Measurements from ENCODE around the gene CCDC197. TPM values are rescaled to one million over a fixed set of nuclear protein-coding genes. Genes with fewer than 3 reads are reported as not detected.

CCDC197 gene
- total and polyA plus RNA-seq, 2 donors (not counting 1 experiment from before 2014, with no cell fraction given), result not detected

- Histone ChIP-seq H3K36me3 (replicated peaks in 1 of 2; ENCODE audit: control extremely low read depth in 1 of 2, control insufficient read depth in 1 of 2, extremely low read depth in 1 of 2, insufficient read depth in 2 of 2, low read length in 1 of 2) (no peaks in the 10 kb centered on the region), H3K9me3 (ENCODE audit: control extremely low read depth in 1 of 3, control insufficient read depth in 2 of 3, insufficient read depth in 1 of 3, low read length in 2 of 3) (no peaks in the 10 kb centered on the region), H2AFZ (ENCODE audit: insufficient read depth, low read depth, low read length, poor library complexity, severe bottlenecking) (no peak overlapping the region), H3K79me2 (ENCODE audit: control insufficient read depth, insufficient read depth, low read length) (no peaks in the 10 kb centered on the region), H3K9ac (ENCODE audit: low read length) (no peak overlapping the region), H3K4me2 (replicated peaks; ENCODE audit: low read depth, low read length, poor library complexity, severe bottlenecking) (no peak overlapping the region), H3K4me1 (ENCODE audit: control insufficient read depth in 2 of 2, insufficient read depth in 2 of 2, low read length in 2 of 2) (no peaks in the 10 kb centered on the region), H3K4me3 (ENCODE audit: control extremely low read depth in 1 of 5, extremely low read depth in 1 of 5, insufficient read depth in 1 of 5, low read depth in 2 of 5, low read length in 4 of 5) (no peak overlapping the region), H4K20me1 (ENCODE audit: control insufficient read depth, insufficient read depth, low read length, poor library complexity, severe bottlenecking) (no peaks in the 10 kb centered on the region), H3K27ac (ENCODE audit: low read length in 2 of 2) (no peak overlapping the region), H3K27me3 (replicated peaks in 1 of 4; ENCODE audit: control extremely low read depth in 1 of 4, control insufficient read depth in 3 of 4, insufficient read depth in 4 of 4, low read length in 3 of 4) (peaks cover 0 to 24% (median 2%) of the 10 kb centered on the region in 4 experiments)
- TF ChIP-seq EZH2 (IDR thresholded peaks at IDR 0.05; ENCODE audit: borderline replicate concordance, insufficient read depth, low read depth, low read length, poor library complexity, severe bottlenecking), result no peak
- TF ChIP-seq, protein P1, sequence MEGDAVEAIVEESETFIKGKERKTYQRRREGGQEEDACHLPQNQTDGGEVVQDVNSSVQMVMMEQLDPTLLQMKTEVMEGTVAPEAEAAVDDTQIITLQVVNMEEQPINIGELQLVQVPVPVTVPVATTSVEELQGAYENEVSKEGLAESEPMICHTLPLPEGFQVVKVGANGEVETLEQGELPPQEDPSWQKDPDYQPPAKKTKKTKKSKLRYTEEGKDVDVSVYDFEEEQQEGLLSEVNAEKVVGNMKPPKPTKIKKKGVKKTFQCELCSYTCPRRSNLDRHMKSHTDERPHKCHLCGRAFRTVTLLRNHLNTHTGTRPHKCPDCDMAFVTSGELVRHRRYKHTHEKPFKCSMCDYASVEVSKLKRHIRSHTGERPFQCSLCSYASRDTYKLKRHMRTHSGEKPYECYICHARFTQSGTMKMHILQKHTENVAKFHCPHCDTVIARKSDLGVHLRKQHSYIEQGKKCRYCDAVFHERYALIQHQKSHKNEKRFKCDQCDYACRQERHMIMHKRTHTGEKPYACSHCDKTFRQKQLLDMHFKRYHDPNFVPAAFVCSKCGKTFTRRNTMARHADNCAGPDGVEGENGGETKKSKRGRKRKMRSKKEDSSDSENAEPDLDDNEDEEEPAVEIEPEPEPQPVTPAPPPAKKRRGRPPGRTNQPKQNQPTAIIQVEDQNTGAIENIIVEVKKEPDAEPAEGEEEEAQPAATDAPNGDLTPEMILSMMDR (IDR thresholded peaks at IDR 0.05), result no peak
- Mint-ChIP-seq H3K27me3 (peaks cover 20% of the 10 kb centered on the region), H3K27ac (no peak overlapping the region), H3K4me3 (no peak overlapping the region), H3K9me3 (ENCODE audit: insufficient read depth) (no peaks in the 10 kb centered on the region), H3K4me1 (peaks cover 3% of the 10 kb centered on the region)
- intact Hi-C loops (cut with micrococcal nuclease), result no loop called here
- 100% methylated on average over 6 of the region's 6 CpGs for WGBS (ENCODE audit: insufficient coverage)
- POLR2A ChIA-PET, result no interaction called here
- ATAC-seq (ENCODE audit: low read depth) (no peak), DNase-seq (no peak)
- CTCF ChIA-PET, result interaction anchor here (1.1 to 1.5 kb wide), 3 partner anchors 8 to 58 kb away, joined by 3 to 4 read pairs (median 3); no protein-coding TSS in a partner anchor
Measured at GRCh38 chr14:93993382-93993781, 3.7 kb upstream of the CCDC197 start.

DNA sequence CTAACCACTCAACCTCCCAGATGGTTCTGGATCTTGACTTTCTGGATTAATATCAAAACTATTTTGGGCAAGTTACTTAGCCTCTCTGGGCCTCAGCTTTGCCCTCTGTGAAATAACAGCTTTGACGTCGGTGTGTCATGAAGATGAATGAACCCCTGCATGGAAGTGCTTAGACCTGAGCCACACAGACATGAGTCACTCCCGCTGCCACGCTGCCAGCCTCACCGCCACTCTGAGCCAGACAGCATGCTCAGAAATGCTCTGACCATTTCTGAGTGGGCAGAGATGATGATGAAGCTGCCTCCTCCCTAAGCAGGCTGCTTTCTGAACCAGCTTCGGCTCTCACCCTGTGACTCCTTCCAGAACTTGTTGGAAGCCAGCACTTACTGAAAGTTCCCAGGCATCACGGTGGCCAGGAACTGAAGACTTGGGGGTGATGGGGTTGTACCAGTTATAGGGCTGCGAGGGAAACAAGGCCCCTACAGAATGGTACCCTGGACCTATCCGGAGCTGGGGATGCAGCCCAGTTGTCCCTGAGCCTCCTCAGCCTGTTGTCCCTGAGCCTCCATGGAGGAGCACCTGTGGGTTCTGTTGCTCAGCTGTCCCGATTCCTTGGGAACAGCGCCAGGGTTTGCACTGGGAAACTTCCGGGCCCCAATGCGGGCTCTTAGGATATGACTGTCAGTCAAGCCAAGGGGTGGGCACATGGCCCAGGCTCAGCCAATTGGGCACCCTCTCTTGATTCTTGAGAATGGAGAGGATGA is 2.0 kb upstream of the CCDC197 start:
- Mint-ChIP-seq H3K9me3 (ENCODE audit: insufficient read depth) (no peaks in the 10 kb centered on the region), H3K4me3 (no peak overlapping the region), H3K27ac (no peak overlapping the region), H3K4me1 (no peaks in the 10 kb centered on the region), H3K27me3 (peaks cover 31% of the 10 kb centered on the region)
- intact Hi-C loops (cut with micrococcal nuclease), result no loop called here
- no peak for TF ChIP-seq EZH2 (IDR thresholded peaks at IDR 0.05; ENCODE audit: borderline replicate concordance, insufficient read depth, low read depth, low read length, poor library complexity, severe bottlenecking)
- TF ChIP-seq, protein P1 (IDR thresholded peaks at IDR 0.05), result no peak
- Histone ChIP-seq H3K27ac (ENCODE audit: low read length in 2 of 2) (no peak overlapping the region), H2AFZ (ENCODE audit: insufficient read depth, low read depth, low read length, poor library complexity, severe bottlenecking) (no peak overlapping the region), H3K9me3 (ENCODE audit: control extremely low read depth in 1 of 3, control insufficient read depth in 2 of 3, insufficient read depth in 1 of 3, low read length in 2 of 3) (no peaks in the 10 kb centered on the region), H3K9ac (ENCODE audit: low read length) (no peak overlapping the region), H3K4me1 (ENCODE audit: control insufficient read depth in 2 of 2, insufficient read depth in 2 of 2, low read length in 2 of 2) (no peaks in the 10 kb centered on the region), H4K20me1 (ENCODE audit: control insufficient read depth, insufficient read depth, low read length, poor library complexity, severe bottlenecking) (no peaks in the 10 kb centered on the region), H3K79me2 (ENCODE audit: control insufficient read depth, insufficient read depth, low read length) (no peaks in the 10 kb centered on the region), H3K4me3 (ENCODE audit: control extremely low read depth in 1 of 5, extremely low read depth in 1 of 5, insufficient read depth in 1 of 5, low read depth in 2 of 5, low read length in 4 of 5) (no peak overlapping the region), H3K36me3 (replicated peaks in 1 of 2; ENCODE audit: control extremely low read depth in 1 of 2, control insufficient read depth in 1 of 2, extremely low read depth in 1 of 2, insufficient read depth in 2 of 2, low read length in 1 of 2) (no peaks in the 10 kb centered on the region), H3K27me3 (replicated peaks in 1 of 4; ENCODE audit: control extremely low read depth in 1 of 4, control insufficient read depth in 3 of 4, insufficient read depth in 4 of 4, low read length in 3 of 4) (peaks cover 0 to 22% (median 2%) of the 10 kb centered on the region in 4 experiments), H3K4me2 (replicated peaks; ENCODE audit: low read depth, low read length, poor library complexity, severe bottlenecking) (no peak overlapping the region)
- 86% methylated on average over 13 of the region's 13 CpGs for WGBS (ENCODE audit: insufficient coverage)
- DNase-seq, result no peak
- POLR2A ChIA-PET, result no interaction called here
- no peak for ATAC-seq (ENCODE audit: low read depth)
- CTCF ChIA-PET, result interaction anchor here (0.6 to 12.8 kb wide), 2 partner anchors 56 to 185 kb away, joined by 4 to 367 read pairs; no protein-coding TSS in a partner anchor

Measured in B cell (primary cell).